CD4-positive, alpha-beta T cell treated with Interleukin-17A for 1 hour (primary cell): ENCODE data around the gene ADAD2.

Source experiments
- DNase-seq: peaks from one replicate; pipeline ENCODE4 v3.0.0-alpha.2; 2020

ADAD2 gene

GRCh38 chr16:84177741-84178073 is 13.2 kb upstream of the ADAD2 start:
- DNase-seq = no peak

- no peak for DNase-seq
Observed at GRCh38 chr16:84178146-84178765, 12.7 kb upstream of the ADAD2 start.

- DNase-seq = no peak
Observed at GRCh38 chr16:84178892-84179611, 11.9 kb upstream of the ADAD2 start.

GRCh38 chr16:84179612-84180320 is 11.2 kb upstream of the ADAD2 start:
- DNase-seq = no peak

- no peak for DNase-seq
Observed at GRCh38 chr16:84180519-84181140, 10.3 kb upstream of the ADAD2 start.

- DNase-seq = no peak
Observed at GRCh38 chr16:84181144-84181915, 9.6 kb upstream of the ADAD2 start.

- DNase-seq = no peak
Observed at GRCh38 chr16:84182104-84182503, 8.9 kb upstream of the ADAD2 start.

GRCh38 chr16:84182680-84183571 is 8.0 kb upstream of the ADAD2 start:
- no peak for DNase-seq

GRCh38 chr16:84183572-84183875 is 7.4 kb upstream of the ADAD2 start:
- no peak for DNase-seq

GRCh38 chr16:84183911-84184591 is 6.9 kb upstream of the ADAD2 start:
- DNase-seq = no peak

GRCh38 chr16:84184775-84185174 is 6.2 kb upstream of the ADAD2 start:
- DNase-seq = no peak

GRCh38 chr16:84186685-84187437 is 4.1 kb upstream of the ADAD2 start, which contains the start of gene TAF1C:
TAF1C (minus strand) TSS chr16:84187057; CDS start chr16:84184988, 2,069 bp downstream.
- DNase-seq = peak; percentile 90

GRCh38 chr16:84191466-84191865 is 509 bp downstream of the ADAD2 start:
- no peak for DNase-seq

- peak; percentile 7 for DNase-seq
Observed at GRCh38 chr16:84193480-84193879, 2.5 kb downstream of the ADAD2 start.

GRCh38 chr16:84194018-84194417 is 3.1 kb downstream of the ADAD2 start:
- DNase-seq = no peak

- peak; percentile 23 for DNase-seq
Observed at GRCh38 chr16:84194470-84195200, 3.7 kb downstream of the ADAD2 start.

- DNase-seq = no peak
Observed at GRCh38 chr16:84195201-84196093, 4.5 kb downstream of the ADAD2 start.

GRCh38 chr16:84196101-84196500 is 5.1 kb downstream of the ADAD2 start:
- DNase-seq = no peak
